ENCODE data around the gene TAX1BP3. TPM values are rescaled to one million over a fixed set of nuclear protein-coding genes. Genes with fewer than 3 reads are reported as not detected.

The TAX1BP3 gene
- total RNA-seq, 1 experiment from 2014 or later: 147 TPM

DNA sequence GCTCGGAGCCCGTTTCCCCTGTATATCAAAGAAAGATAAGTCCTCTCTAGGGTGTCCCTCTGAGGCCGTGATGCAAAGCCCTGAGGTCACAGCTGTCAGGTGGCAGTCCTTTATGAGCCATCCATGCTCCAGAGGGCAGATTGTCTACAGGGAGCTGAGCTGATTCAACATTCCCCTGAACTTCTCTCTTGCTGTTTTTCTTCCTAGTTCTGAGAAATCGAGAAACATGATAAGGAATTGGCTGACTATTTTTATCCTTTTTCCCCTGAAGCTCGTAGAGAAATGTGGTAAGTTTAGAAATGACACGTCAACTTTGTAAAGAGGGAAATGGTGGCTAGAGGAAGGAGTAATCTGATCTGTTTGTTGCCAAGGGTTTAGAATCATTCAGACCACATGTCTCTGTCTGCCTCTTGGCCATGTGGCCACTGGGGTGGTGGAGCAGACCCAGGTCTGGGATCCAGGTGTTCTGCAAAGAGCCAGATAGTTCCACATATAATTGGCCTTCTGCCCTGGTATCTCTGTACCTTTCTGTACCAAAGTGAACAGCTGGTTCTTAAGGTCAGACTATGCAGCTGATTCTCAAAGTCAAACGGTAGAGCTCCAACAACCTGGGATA, 28.3 kb downstream of the TAX1BP3 start:
- no peak for DNase-seq
- CTCF ChIA-PET: no interaction called here
- TF ChIP-seq EZH2 (IDR thresholded peaks at IDR 0.05; ENCODE audit: low read depth): no peak
- TF ChIP-seq, protein P1, sequence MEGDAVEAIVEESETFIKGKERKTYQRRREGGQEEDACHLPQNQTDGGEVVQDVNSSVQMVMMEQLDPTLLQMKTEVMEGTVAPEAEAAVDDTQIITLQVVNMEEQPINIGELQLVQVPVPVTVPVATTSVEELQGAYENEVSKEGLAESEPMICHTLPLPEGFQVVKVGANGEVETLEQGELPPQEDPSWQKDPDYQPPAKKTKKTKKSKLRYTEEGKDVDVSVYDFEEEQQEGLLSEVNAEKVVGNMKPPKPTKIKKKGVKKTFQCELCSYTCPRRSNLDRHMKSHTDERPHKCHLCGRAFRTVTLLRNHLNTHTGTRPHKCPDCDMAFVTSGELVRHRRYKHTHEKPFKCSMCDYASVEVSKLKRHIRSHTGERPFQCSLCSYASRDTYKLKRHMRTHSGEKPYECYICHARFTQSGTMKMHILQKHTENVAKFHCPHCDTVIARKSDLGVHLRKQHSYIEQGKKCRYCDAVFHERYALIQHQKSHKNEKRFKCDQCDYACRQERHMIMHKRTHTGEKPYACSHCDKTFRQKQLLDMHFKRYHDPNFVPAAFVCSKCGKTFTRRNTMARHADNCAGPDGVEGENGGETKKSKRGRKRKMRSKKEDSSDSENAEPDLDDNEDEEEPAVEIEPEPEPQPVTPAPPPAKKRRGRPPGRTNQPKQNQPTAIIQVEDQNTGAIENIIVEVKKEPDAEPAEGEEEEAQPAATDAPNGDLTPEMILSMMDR (conservative IDR thresholded peaks at IDR 0.05): no peak
- no peaks in the 10 kb centered on the region for H3K27me3 ChIP-seq (ENCODE audit: insufficient read depth, low read depth)
- H3F3A ChIP-seq (ENCODE audit: insufficient read depth, low read depth): peaks cover 19% of the 10 kb centered on the region
- H3K27ac ChIP-seq: no peak overlapping the region
- no peaks in the 10 kb centered on the region for H3K9me2 ChIP-seq (ENCODE audit: insufficient read depth)
- BruUV-seq (replicated peaks): no TSS peak
- no peak overlapping the region for H3K4me2 ChIP-seq
- no peak overlapping the region for H2AFZ ChIP-seq
- intact Hi-C loops (cut with micrococcal nuclease; ENCODE audit: unreplicated experiment): loop anchor here (5.0 kb wide), 2 partner anchors 593 to 928 kb away; partner anchors contain the start of gene CLUH
- H3K36me3 ChIP-seq (ENCODE audit: low read depth): no peaks in the 10 kb centered on the region
- H3K4me1 ChIP-seq (replicated peaks; ENCODE audit: insufficient read depth): 0 out of 2 replicates have a peak, but pooled peaks cover 6% of the 10 kb centered on the region
- H3K9me3 ChIP-seq (ENCODE audit: insufficient read depth, low read depth): no peaks in the 10 kb centered on the region
- peaks cover 5% of the 10 kb centered on the region; the same call in 1 of the 2 replicates for H3K79me2 ChIP-seq (ENCODE audit: low read depth)
- no peaks in the 10 kb centered on the region for H4K20me1 ChIP-seq (ENCODE audit: insufficient read depth)
- POLR2A ChIA-PET (ENCODE audit: unreplicated experiment): no interaction called here
- H3K4me3 ChIP-seq: no peak overlapping the region

DNA sequence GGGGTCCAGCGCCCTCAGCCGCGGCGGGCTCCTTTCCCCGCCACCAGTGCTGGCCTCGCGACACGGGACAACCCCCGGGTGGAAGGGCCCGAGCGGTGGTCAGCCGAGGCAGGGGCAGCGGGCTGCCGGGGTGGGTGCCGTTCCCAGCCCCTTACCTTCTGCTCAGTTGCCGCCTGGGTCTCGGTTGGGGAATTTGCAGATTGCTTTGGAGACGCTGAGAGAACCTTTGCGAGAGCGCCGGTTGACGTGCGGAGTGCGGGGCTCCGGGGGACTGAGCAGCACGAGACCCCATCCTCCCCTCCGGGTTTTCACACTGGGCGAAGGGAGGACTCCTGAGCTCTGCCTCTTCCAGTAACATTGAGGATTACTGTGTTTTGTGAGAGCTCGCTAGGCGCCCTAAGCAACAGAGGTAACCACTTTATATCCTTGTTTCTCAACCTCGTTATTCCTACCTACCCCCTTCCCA, 31.4 kb downstream of the TAX1BP3 start:
- ChIA-PET CTCF (no interaction called here), POLR2A (ENCODE audit: unreplicated experiment) (interaction anchor here (0.6 to 1.6 kb wide), 6 partner anchors 31 to 563 kb away, joined by 5 to 26 read pairs (median 6); partner anchors contain the start of genes EMC6, NCBP3 and TAX1BP3)
- H3K4me2 ChIP-seq: peak overlapping the region; percentile 97
- BruUV-seq (replicated peaks): no TSS peak
- H3K4me1 ChIP-seq (replicated peaks; ENCODE audit: insufficient read depth): peaks cover 15% of the 10 kb centered on the region; the same call in 1 of the 2 replicates
- H3K36me3 ChIP-seq (ENCODE audit: low read depth): no peaks in the 10 kb centered on the region
- DNase-seq: no peak
- H4K20me1 ChIP-seq (ENCODE audit: insufficient read depth): peaks cover 3% of the 10 kb centered on the region; the same call in 1 of the 2 replicates
- peaks cover 32% of the 10 kb centered on the region for H3K79me2 ChIP-seq (ENCODE audit: low read depth)
- no peaks in the 10 kb centered on the region for H3K27me3 ChIP-seq (ENCODE audit: insufficient read depth, low read depth)
- H3F3A ChIP-seq (ENCODE audit: insufficient read depth, low read depth): peaks cover 22% of the 10 kb centered on the region
- intact Hi-C loops (cut with micrococcal nuclease; ENCODE audit: unreplicated experiment): loop anchor here (1.0 to 5.0 kb wide), 3 partner anchors 31 to 925 kb away; partner anchors contain the start of genes CLUH, EMC6 and TAX1BP3
- TF ChIP-seq, protein P1 (conservative IDR thresholded peaks at IDR 0.05): no peak
- TF ChIP-seq EZH2 (IDR thresholded peaks at IDR 0.05; ENCODE audit: low read depth): no peak
- H2AFZ ChIP-seq: peak overlapping the region; percentile 87
- no peaks in the 10 kb centered on the region for H3K9me3 ChIP-seq (ENCODE audit: insufficient read depth, low read depth)
- peak overlapping the region; percentile 67 for H3K4me3 ChIP-seq
- H3K9me2 ChIP-seq (ENCODE audit: insufficient read depth): no peaks in the 10 kb centered on the region
- H3K27ac ChIP-seq: 0 out of 2 replicates have a peak overlapping the region, but pooled peaks have one; percentile 64

DNA sequence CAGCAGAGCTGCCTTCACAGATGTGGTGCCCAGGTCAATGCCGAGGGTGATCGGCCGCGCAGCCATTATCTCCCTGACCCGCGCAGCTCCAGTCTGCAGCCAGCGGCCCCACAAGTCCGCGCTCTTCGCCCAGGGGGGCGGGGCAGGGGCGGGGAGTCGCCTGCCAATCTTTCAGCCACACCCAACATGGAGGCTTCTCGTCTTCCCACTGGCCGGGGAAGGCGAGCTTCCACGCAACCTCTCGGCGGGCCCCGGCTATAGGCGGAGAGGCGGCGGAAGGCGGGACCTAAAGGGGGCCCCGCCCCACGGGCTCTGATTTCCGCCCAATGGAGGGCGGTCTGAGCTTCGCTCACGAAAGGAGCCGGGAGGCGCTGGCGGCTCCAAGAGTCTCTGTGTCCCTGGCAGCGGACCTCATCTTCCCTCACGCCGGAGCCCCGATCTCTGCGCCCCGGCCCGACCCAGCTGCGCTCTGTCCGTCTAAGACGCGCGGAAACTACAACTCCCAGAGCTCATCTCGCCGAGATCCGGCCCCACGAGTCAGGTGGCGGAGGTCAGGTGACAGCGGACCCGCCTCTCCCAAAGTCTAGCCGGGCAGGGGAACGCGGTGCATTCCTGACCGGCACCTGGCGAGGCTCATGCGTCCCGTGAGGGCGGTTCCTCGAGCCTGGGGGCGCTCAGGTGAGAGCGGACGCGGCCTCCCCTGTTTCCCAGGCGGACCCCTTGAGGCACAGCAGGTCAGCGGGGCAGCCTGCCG, 32.0 kb downstream of the TAX1BP3 start, which contains the start of the genes CTNS and SHPK:
Gene CTNS (plus strand): TSS at position 607 of the 754 bp plus-strand sequence. CDS start 3,447 bp downstream, outside the sequence.
Gene SHPK (minus strand): TSS at position 97 of the 754 bp plus-strand sequence. CDS start 31 bp downstream, at position 66.
- H3K27ac ChIP-seq: peak within 1 kb of the TSS; percentile 64
- ChIA-PET POLR2A (ENCODE audit: unreplicated experiment) (interaction anchor here (0.5 to 1.6 kb wide), 10 partner anchors 31 to 757 kb away, joined by 4 to 26 read pairs (median 6); partner anchors contain the start of genes EMC6, NCBP3 and TAX1BP3), CTCF (interaction anchor here (0.6 kb wide), 1 partner anchor 616 kb away, joined by 4 read pairs; no protein-coding TSS in a partner anchor)
- H3F3A ChIP-seq (ENCODE audit: insufficient read depth, low read depth): peaks cover 22% of the 10 kb centered on the region
- H3K4me2 ChIP-seq: peak within 1 kb of the TSS; percentile 97
- no peaks in the 10 kb centered on the region for H3K27me3 ChIP-seq (ENCODE audit: insufficient read depth, low read depth)
- peak; percentile 93 to 99 for DNase-seq
- TF ChIP-seq EZH2 (IDR thresholded peaks at IDR 0.05; ENCODE audit: low read depth): no peak
- TF ChIP-seq, protein P1 (conservative IDR thresholded peaks at IDR 0.05): no peak
- peaks cover 3% of the 10 kb centered on the region; the same call in 1 of the 2 replicates for H4K20me1 ChIP-seq (ENCODE audit: insufficient read depth)
- H3K9me2 ChIP-seq (ENCODE audit: insufficient read depth): no peaks in the 10 kb centered on the region
- no peaks in the 10 kb centered on the region for H3K36me3 ChIP-seq (ENCODE audit: low read depth)
- H3K9me3 ChIP-seq (ENCODE audit: insufficient read depth, low read depth): no peaks in the 10 kb centered on the region
- peak within 1 kb of the TSS; percentile 67 for H3K4me3 ChIP-seq
- BruUV-seq (replicated peaks): no TSS peak
- peak within 1 kb of the TSS; percentile 87 for H2AFZ ChIP-seq
- H3K4me1 ChIP-seq (replicated peaks; ENCODE audit: insufficient read depth): peaks cover 15% of the 10 kb centered on the region; the same call in 1 of the 2 replicates
- intact Hi-C loops (cut with micrococcal nuclease; ENCODE audit: unreplicated experiment): loop anchor here (1.0 to 5.0 kb wide), 3 partner anchors 32 to 924 kb away; partner anchors contain the start of genes CLUH, EMC6 and TAX1BP3
- H3K79me2 ChIP-seq (ENCODE audit: low read depth): peaks cover 34% of the 10 kb centered on the region

Measured in PC-9 (cell line).